IMR-90 (cell line): Measurements from ENCODE around the gene EDIL3. TPM values are rescaled to one million over a fixed set of nuclear protein-coding genes. Genes with fewer than 3 reads are reported as not detected.
"Not testable (repeated sequence)": the region's sequence is repeated elsewhere in the genome, so short reads cannot be mapped to it uniquely, and the experiment has no call there.

ENCODE experiments used
- ATAC-seq: fragments of 200-7000 bp; cut with Tn5 transposase; 2 replicates; pipeline ENCODE4 v1.9.1; 2020; ENCODE audit warnings: low read depth, mild to moderate bottlenecking, moderate library complexity
- BruUV-seq: library from RNA; stranded (reverse); fragments of 400-500 nt; replicated peaks from 2 replicates; lab custom pipeline; 2021; lab: Mats Ljungman, UMichigan
- CTCF ChIA-PET: fragments of 300-600 bp; formaldehyde crosslinking; extraction: SDS; loops from one replicate; lab custom pipeline; 2021; ENCODE audit warnings: antibody characterized with exemption; lab: Yijun Ruan, JAX
- POLR2A ChIA-PET: fragments of 300-600 bp; sonication (Branson Sonifier 250); formaldehyde crosslinking; loops from one replicate; lab custom pipeline; 2022; ENCODE audit warnings: antibody characterized with exemption; ENCODE audit not compliant: unreplicated experiment; lab: Charles Lee
- DNase-seq: peaks from one replicate; pipeline ENCODE4 v3.0.0; 2013
- H2AFZ ChIP-seq: replicated peaks from 2 replicates; pipeline ENCODE3; 2013; ENCODE audit warnings: low read length, mild to moderate bottlenecking; ENCODE audit not compliant: poor library complexity
- H2AK5ac ChIP-seq: 2 replicates; pipeline ENCODE4 v1.6.1; 2013; ENCODE audit warnings: low read depth, low read length, inconsistent platforms
- H2AK9ac ChIP-seq: replicated peaks from 2 replicates; pipeline ENCODE3; 2013; ENCODE audit warnings: mild to moderate bottlenecking, low read depth, low read length, moderate library complexity; ENCODE audit not compliant: poor library complexity
- H2BK120ac ChIP-seq: 2 replicates; pipeline ENCODE4 v1.6.1; 2013; ENCODE audit warnings: low read depth, low read length, inconsistent platforms
- H2BK15ac ChIP-seq: 3 replicates; pipeline ENCODE4 v1.6.1; 2013; ENCODE audit warnings: low read depth, low read length, inconsistent platforms
- H2BK20ac ChIP-seq: 2 replicates; pipeline ENCODE4 v1.6.1; 2013; ENCODE audit warnings: low read depth, mild to moderate bottlenecking, inconsistent platforms, low read length, moderate library complexity
- H2BK5ac ChIP-seq: 2 replicates; pipeline ENCODE4 v1.6.1; 2013; ENCODE audit warnings: mild to moderate bottlenecking, low read depth, low read length, inconsistent platforms; ENCODE audit not compliant: poor library complexity, severe bottlenecking
- H3K14ac ChIP-seq: replicated peaks from 2 replicates; pipeline ENCODE4 v1.6.1; 2013; ENCODE audit warnings: low read depth, low read length, inconsistent platforms
- H3K18ac ChIP-seq: 2 replicates; pipeline ENCODE4 v1.6.1; 2013; ENCODE audit warnings: low read depth, low read length, control low read depth
- H3K23ac ChIP-seq: 2 replicates; pipeline ENCODE4 v1.6.1; 2013; ENCODE audit warnings: low read depth, low read length, inconsistent platforms
- H3K27ac ChIP-seq: 2 replicates; pipeline ENCODE4 v1.5.1; 2013; ENCODE audit warnings: mild to moderate bottlenecking, control low read depth, low read length; ENCODE audit not compliant: insufficient read depth
- H3K27me3 ChIP-seq: 2 replicates; pipeline ENCODE4 v1.6.1; 2013; ENCODE audit warnings: low read length; ENCODE audit not compliant: control insufficient read depth, insufficient read depth
- H3K36me3 ChIP-seq: 2 replicates; pipeline ENCODE4 v1.6.1; 2013; ENCODE audit warnings: low read length, mixed read lengths; ENCODE audit not compliant: control insufficient read depth, insufficient read depth
- H3K4ac ChIP-seq: 2 replicates; pipeline ENCODE4 v1.6.1; 2013; ENCODE audit warnings: low read depth, low read length, inconsistent platforms
- H3K4me1 ChIP-seq: 2 replicates; pipeline ENCODE4 v1.6.1; 2013; ENCODE audit warnings: low read length, mixed read lengths; ENCODE audit not compliant: control insufficient read depth, insufficient read depth
- H3K4me2 ChIP-seq: 2 replicates; pipeline ENCODE4 v1.6.1; 2013; ENCODE audit warnings: low read depth, mild to moderate bottlenecking, control low read depth, low read length, moderate library complexity
- H3K4me3 ChIP-seq: 2 replicates; pipeline ENCODE4 v1.5.1; 2013; ENCODE audit warnings: low read depth, mild to moderate bottlenecking, control low read depth, low read length, moderate library complexity; ENCODE audit not compliant: insufficient read depth
- H3K56ac ChIP-seq: 2 replicates; pipeline ENCODE4 v1.6.1; 2013; ENCODE audit warnings: low read length, inconsistent platforms; ENCODE audit not compliant: insufficient read depth; ENCODE audit errors: extremely low read depth
- H3K79me1 ChIP-seq, 2 experiments: 2 replicates each; pipeline ENCODE4 v1.6.1; 2013; ENCODE audit warnings: low read length in 2 of 2, inconsistent platforms in 1 of 2, low read depth in 1 of 2
- H3K9ac ChIP-seq: 2 replicates; pipeline ENCODE4 v1.6.1; 2013; ENCODE audit warnings: low read depth, low read length, control low read depth
- H3K9me1 ChIP-seq: 2 replicates; pipeline ENCODE4 v1.6.1; 2013; ENCODE audit warnings: low read length, inconsistent platforms; ENCODE audit not compliant: insufficient read depth
- H3K9me3 ChIP-seq: 2 replicates; pipeline ENCODE4 v1.6.1; 2013; ENCODE audit warnings: low read length; ENCODE audit not compliant: control insufficient read depth, insufficient read depth
- H4K20me1 ChIP-seq: 2 replicates; pipeline ENCODE4 v1.6.1; 2013; ENCODE audit warnings: low read length, inconsistent platforms; ENCODE audit not compliant: insufficient read depth
- H4K5ac ChIP-seq: 2 replicates; pipeline ENCODE4 v1.6.1; 2013; ENCODE audit warnings: mild to moderate bottlenecking, low read depth, low read length, control low read depth
- H4K8ac ChIP-seq, 2 experiments: 2 replicates each; pipeline ENCODE4 v1.6.1; 2013; ENCODE audit warnings: low read depth in 2 of 2, low read length in 2 of 2, control low read depth in 1 of 2, inconsistent platforms in 1 of 2
- H4K91ac ChIP-seq: 2 replicates; pipeline ENCODE4 v1.6.1; 2013; ENCODE audit warnings: low read depth, low read length, inconsistent platforms; ENCODE audit not compliant: insufficient read depth
- MAFK ChIP-seq: IDR thresholded peaks from 2 replicates; pipeline ENCODE4 v1.6.1; 2012; ENCODE audit warnings: low read depth, low read length, improper control_type of control experiment
- WGBS, 2 experiments: methylation state at CpG; one replicate each; pipeline versions ENCODE4 v1.1.5 to v1.1.7; 2013; ENCODE audit warnings: missing lambda C conversion rate in 2 of 2; ENCODE audit not compliant: insufficient read length in 1 of 2; ENCODE audit errors: extremely low coverage in 2 of 2; 5-methylcytosine and 5-hydroxymethylcytosine counted together
- dilution Hi-C: fragments of 300-500 bp; cut with HindIII; formaldehyde crosslinking; loops from one replicate; pipeline ENCODE4 v1.14.3; 2018; ENCODE audit warnings: low sequenced_read_pairs; ENCODE audit not compliant: unreplicated experiment
- in situ Hi-C: fragments of 300-500 bp; cut with MboI; formaldehyde crosslinking; loops from 3 replicates; pipeline ENCODE4 v1.14.3; 2019; ENCODE audit warnings: low sequenced_read_pairs, inconsistent platforms, mixed read lengths
- intact Hi-C: fragments of 100-400 bp; cut with micrococcal nuclease; formaldehyde crosslinking; loops from 2 replicates; pipeline ENCODE4 v1.10.0; 2022
- polyA plus RNA-seq, 3 experiments: library from polyadenylated mRNA; depleted of rRNA; stranded (reverse); fragments of >200 nt; gene quantifications; 2 replicates each; pipeline ENCODE4 v1.2.3, GENCODE V29; 2012; ENCODE audit warnings: low replicate concordance in 1 of 3
- total RNA-seq: library from RNA; depleted of rRNA; stranded (reverse); fragments of >200 nt; gene quantifications from 2 replicates; pipeline ENCODE4 v1.2.3, GENCODE V29; 2012

The EDIL3 gene
- total and polyA plus RNA-seq, 2 of the 4 experiments (the other 2 are of a cell fraction), result 55.5 to 82.8 TPM

- CTCF ChIA-PET, intact Hi-C loops, H4K5ac ChIP-seq, H3K23ac ChIP-seq, H3K4me1 ChIP-seq, H2BK5ac ChIP-seq, H3K36me3 ChIP-seq, H3K79me1 ChIP-seq, H2BK20ac ChIP-seq, H2BK15ac ChIP-seq, H4K8ac ChIP-seq, H3K9me1 ChIP-seq, H4K20me1 ChIP-seq, H2BK120ac ChIP-seq, ATAC-seq, BruUV-seq, H2AFZ ChIP-seq, H3K4me2 ChIP-seq, H3K14ac ChIP-seq, H3K18ac ChIP-seq, POLR2A ChIA-PET, H3K9me3 ChIP-seq, H3K9ac ChIP-seq, H3K56ac ChIP-seq, H3K4ac ChIP-seq, H4K91ac ChIP-seq, H2AK9ac ChIP-seq, H2AK5ac ChIP-seq, dilution Hi-C loops, H3K27ac ChIP-seq, H3K4me3 ChIP-seq, DNase-seq, in situ Hi-C loops, H3K27me3 ChIP-seq: not testable (repeated sequence)
- no CpG with 5 or more reads among the region's 1 CpG for WGBS, 2 experiments
- 0 out of 2 replicates have a peak, but pooled peaks have one; percentile 3 for TF ChIP-seq MAFK
Observed at GRCh38 chr5:84317826-84318225, 66.9 kb downstream of the EDIL3 start.

DNA sequence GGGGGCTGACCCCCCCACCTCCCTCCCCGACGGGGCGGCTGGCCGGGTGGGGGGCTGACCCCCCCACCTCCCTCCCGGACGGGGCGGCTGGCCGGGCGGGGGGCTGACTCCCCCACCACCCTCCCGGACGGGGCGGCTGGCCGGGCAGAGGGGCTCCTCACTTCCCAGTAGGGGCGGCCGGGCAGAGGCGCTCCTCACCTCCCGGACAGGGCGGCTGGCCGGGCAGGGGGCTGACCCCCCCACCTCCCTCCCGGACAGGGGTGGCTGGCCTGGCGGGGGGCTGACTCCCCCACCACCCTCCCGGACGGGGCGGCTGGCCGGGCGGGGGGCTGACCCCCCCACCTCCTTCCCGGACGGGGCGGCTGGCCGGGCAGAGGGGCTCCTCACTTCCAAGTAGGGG is 72.4 kb downstream of the EDIL3 start:
- in situ Hi-C loops, H2BK20ac ChIP-seq, H2AK5ac ChIP-seq, H3K4me3 ChIP-seq, H3K9me3 ChIP-seq, H3K14ac ChIP-seq, H4K20me1 ChIP-seq, H4K8ac ChIP-seq, DNase-seq, H2AK9ac ChIP-seq, H2AFZ ChIP-seq, H3K4ac ChIP-seq, H2BK120ac ChIP-seq, H3K18ac ChIP-seq, H3K23ac ChIP-seq, H2BK15ac ChIP-seq, H2BK5ac ChIP-seq, intact Hi-C loops, CTCF ChIA-PET, H3K36me3 ChIP-seq, H3K79me1 ChIP-seq, H3K4me1 ChIP-seq, H4K91ac ChIP-seq, POLR2A ChIA-PET, BruUV-seq, H3K27me3 ChIP-seq, H3K9ac ChIP-seq, ATAC-seq, H3K4me2 ChIP-seq, H3K56ac ChIP-seq, dilution Hi-C loops, H3K27ac ChIP-seq, H4K5ac ChIP-seq, H3K9me1 ChIP-seq: not testable (repeated sequence)
- no CpG with 5 or more reads among the region's 30 CpGs for WGBS, 2 experiments
